Esophagus muscularis mucosa (tissue), 4 donors: Measurements from ENCODE around the gene ENKUR. TPM values are rescaled to one million over a fixed set of nuclear protein-coding genes. Genes with fewer than 3 reads are reported as not detected.
A peak's percentile ranks its signal among the peaks of the same experiment; 100 is the strongest.
"Not testable (repeated sequence)": the region's sequence is repeated elsewhere in the genome, so short reads cannot be mapped to it uniquely, and the experiment has no call there.

Experiments used
- DNase-seq: peaks from one replicate; pipeline ENCODE4 v3.0.0-alpha.2; 2017; ENCODE audit errors: extremely low spot score
- H3K27ac ChIP-seq, 4 donors: fragments of 200-600 bp; sonication (generic); replicated peaks in 1 of 4; 1 replicate in 3 of 4; 2 replicates in 1 of 4; pipeline ENCODE4 v1.5.1; 2016 to 2019; ENCODE audit warnings: mild to moderate bottlenecking in 1 of 4
- H3K27me3 ChIP-seq, 4 donors: fragments of 200-600 bp; sonication (generic); one replicate each; pipeline versions ENCODE4 v1.5.1 to v1.6.0; 2016 to 2019
- H3K36me3 ChIP-seq, 4 donors: fragments of 200-600 bp; sonication (generic); one replicate each; pipeline ENCODE4 v1.5.1; 2016 to 2019
- H3K4me1 ChIP-seq, 4 donors: fragments of 200-600 bp; sonication (generic); one replicate each; pipeline ENCODE4 v1.5.1; 2016 to 2019
- H3K4me3 ChIP-seq, 4 donors: fragments of 200-600 bp; sonication (generic); 1 replicate in 2 of 4; 2 replicates in 2 of 4; pipeline ENCODE4 v1.5.1; 2016 to 2019; ENCODE audit warnings: mild to moderate bottlenecking in 4 of 4, moderate library complexity in 1 of 4
- H3K9me3 ChIP-seq, 4 donors: fragments of 200-600 bp; sonication (generic); 1 replicate in 3 of 4; 2 replicates in 1 of 4; pipeline ENCODE4 v1.5.1; 2016 to 2019
- EP300 ChIP-seq: sonication (generic); formaldehyde crosslinking; IDR thresholded peaks from one replicate; pipeline ENCODE4 v1.6.1; 2017; ENCODE audit warnings: antibody characterized with exemption
- POLR2A ChIP-seq: fragments of 450-650 bp; IDR thresholded peaks from one replicate; pipeline ENCODE4 v1.6.1; 2017; ENCODE audit warnings: antibody characterized with exemption, moderate library complexity, mild to moderate bottlenecking, low read depth
- POLR2AphosphoS5 ChIP-seq, 2 donors: sonication (generic); formaldehyde crosslinking; IDR thresholded peaks; one replicate each; pipeline ENCODE4 v1.6.1; 2017; ENCODE audit warnings: antibody characterized with exemption in 2 of 2
- WGBS: methylation state at CpG from one replicate; pipeline ENCODE4 v1.1.5; 2018; 5-methylcytosine and 5-hydroxymethylcytosine counted together
- intact Hi-C: fragments of 100-400 bp; cut with DNase I; formaldehyde crosslinking; loops from one replicate; pipeline ENCODE4 v1.15.1; 2023
- total RNA-seq, 4 donors: library from RNA; depleted of rRNA; stranded (reverse); fragments of >200 nt; gene quantifications; one replicate each; pipeline versions ENCODE4 v1.1.0 to v1.2.1, GENCODE V29; 2016
- TF ChIP-seq, protein P1 (sequence below), 3 experiments: fragments of 200-600 bp in 2 of 3; fragments of 450-650 bp in 1 of 3; sonication (generic) in 2 of 3; IDR thresholded peaks; one replicate each; pipeline ENCODE4 v1.5.1; 2017 to 2019; ENCODE audit warnings: antibody characterized with exemption in 3 of 3, mild to moderate bottlenecking in 2 of 3, moderate library complexity in 1 of 3

ENKUR gene
- total RNA-seq, 4 donors from 2014 or later: 0.17 TPM; not detected in 3

GRCh38 chr10:24961582-24961981, 54.4 kb downstream of the ENKUR start:
- H3K27ac ChIP-seq: no peak overlapping the region
- H3K27me3 ChIP-seq: no peaks in the 10 kb centered on the region
- intact Hi-C loops: no loop called here
- H3K9me3 ChIP-seq: no peaks in the 10 kb centered on the region
- H3K36me3 ChIP-seq: no peaks in the 10 kb centered on the region
- DNase-seq: no peak
- H3K4me1 ChIP-seq: peaks cover 0 to 24% (median 22%) of the 10 kb centered on the region in 4 donors
- WGBS: 94% methylated on average over 4 of the region's 4 CpGs
- TF ChIP-seq, protein P1, sequence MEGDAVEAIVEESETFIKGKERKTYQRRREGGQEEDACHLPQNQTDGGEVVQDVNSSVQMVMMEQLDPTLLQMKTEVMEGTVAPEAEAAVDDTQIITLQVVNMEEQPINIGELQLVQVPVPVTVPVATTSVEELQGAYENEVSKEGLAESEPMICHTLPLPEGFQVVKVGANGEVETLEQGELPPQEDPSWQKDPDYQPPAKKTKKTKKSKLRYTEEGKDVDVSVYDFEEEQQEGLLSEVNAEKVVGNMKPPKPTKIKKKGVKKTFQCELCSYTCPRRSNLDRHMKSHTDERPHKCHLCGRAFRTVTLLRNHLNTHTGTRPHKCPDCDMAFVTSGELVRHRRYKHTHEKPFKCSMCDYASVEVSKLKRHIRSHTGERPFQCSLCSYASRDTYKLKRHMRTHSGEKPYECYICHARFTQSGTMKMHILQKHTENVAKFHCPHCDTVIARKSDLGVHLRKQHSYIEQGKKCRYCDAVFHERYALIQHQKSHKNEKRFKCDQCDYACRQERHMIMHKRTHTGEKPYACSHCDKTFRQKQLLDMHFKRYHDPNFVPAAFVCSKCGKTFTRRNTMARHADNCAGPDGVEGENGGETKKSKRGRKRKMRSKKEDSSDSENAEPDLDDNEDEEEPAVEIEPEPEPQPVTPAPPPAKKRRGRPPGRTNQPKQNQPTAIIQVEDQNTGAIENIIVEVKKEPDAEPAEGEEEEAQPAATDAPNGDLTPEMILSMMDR (IDR thresholded peaks at IDR 0.05): no peak
- TF ChIP-seq EP300 (no peak), POLR2A (no peak), POLR2AphosphoS5 (IDR thresholded peaks at IDR 0.05) (no peak)
- H3K4me3 ChIP-seq: no peak overlapping the region

DNA sequence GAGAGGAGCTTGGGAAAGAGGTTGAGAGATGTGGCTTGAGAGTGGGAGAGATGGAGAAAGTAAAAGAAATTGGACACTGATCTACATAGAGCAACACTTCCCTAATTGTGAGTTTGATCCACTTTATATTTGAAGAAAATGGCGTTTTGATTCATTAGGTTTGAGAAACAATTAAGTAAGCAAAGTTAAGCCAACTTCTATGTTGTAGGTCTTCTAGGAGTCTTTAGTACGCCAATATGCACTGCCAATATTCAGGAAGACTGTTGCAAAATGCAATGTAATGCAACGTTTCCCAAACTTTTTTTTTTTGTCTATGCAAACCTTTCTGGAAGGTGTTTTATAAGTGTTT, 56.6 kb downstream of the ENKUR start:
- 60% methylated on average over 3 of the region's 3 CpGs for WGBS
- Histone ChIP-seq H3K27ac (peak overlapping the region; percentile 43 to 71 (median 62)), H3K4me1 (peaks cover 0 to 24% (median 22%) of the 10 kb centered on the region in 4 donors), H3K36me3 (no peaks in the 10 kb centered on the region), H3K9me3 (no peaks in the 10 kb centered on the region), H3K4me3 (no peak overlapping the region), H3K27me3 (no peaks in the 10 kb centered on the region)
- no peak for DNase-seq
- intact Hi-C loops: no loop called here
- TF ChIP-seq, protein P1 (IDR thresholded peaks at IDR 0.05): no peak
- TF ChIP-seq POLR2AphosphoS5 (IDR thresholded peaks at IDR 0.05) (no peak), POLR2A (no peak), EP300 (no peak)

DNA sequence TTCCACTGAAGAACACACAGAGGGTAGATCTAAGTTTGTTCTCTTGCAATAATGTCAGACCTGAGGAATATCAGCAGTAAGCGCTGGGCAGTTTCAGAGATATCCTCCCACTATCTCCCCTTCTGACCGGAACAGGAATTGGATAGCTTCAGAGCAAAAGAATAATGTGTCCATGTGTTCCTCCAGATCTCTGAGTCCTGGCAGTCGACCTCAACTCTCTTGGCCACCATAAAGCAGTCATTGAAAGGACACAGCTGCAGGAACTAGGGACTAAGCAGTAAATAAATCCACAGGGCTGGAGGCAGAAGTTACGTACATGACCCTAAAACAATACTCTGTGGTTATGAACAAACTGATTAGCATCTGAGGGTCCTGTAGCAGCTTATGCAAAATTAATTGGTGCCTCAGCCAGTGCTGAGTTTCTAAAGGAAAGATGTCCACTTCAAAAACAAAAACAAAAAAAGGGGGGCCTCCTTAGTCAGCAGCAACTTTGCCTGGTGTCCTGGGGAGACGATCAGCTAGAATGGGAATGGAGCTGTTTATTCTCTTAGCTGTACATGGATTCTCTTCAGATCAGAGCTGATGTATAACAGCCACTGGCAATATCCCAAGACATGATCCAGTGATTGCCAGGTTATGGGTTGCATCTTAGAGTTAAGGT, 57.1 kb downstream of the ENKUR start:
- 44% methylated on average over 5 of the region's 5 CpGs for WGBS
- H3K27me3 ChIP-seq: no peaks in the 10 kb centered on the region
- no peaks in the 10 kb centered on the region for H3K9me3 ChIP-seq
- peaks cover 0 to 28% (median 22%) of the 10 kb centered on the region in 4 donors for H3K4me1 ChIP-seq
- no peak overlapping the region for H3K4me3 ChIP-seq
- H3K27ac ChIP-seq: peak overlapping the region; percentile 43 to 71 (median 62)
- intact Hi-C loops: no loop called here
- TF ChIP-seq POLR2AphosphoS5 (IDR thresholded peaks at IDR 0.05) (peak in 1 of 2 donors; percentile 43), POLR2A (no peak)
- TF ChIP-seq, protein P1 (IDR thresholded peaks at IDR 0.05): peak in 1 of 3 experiments; percentile 14
- no peaks in the 10 kb centered on the region for H3K36me3 ChIP-seq
- peak; percentile 92 for DNase-seq

DNA sequence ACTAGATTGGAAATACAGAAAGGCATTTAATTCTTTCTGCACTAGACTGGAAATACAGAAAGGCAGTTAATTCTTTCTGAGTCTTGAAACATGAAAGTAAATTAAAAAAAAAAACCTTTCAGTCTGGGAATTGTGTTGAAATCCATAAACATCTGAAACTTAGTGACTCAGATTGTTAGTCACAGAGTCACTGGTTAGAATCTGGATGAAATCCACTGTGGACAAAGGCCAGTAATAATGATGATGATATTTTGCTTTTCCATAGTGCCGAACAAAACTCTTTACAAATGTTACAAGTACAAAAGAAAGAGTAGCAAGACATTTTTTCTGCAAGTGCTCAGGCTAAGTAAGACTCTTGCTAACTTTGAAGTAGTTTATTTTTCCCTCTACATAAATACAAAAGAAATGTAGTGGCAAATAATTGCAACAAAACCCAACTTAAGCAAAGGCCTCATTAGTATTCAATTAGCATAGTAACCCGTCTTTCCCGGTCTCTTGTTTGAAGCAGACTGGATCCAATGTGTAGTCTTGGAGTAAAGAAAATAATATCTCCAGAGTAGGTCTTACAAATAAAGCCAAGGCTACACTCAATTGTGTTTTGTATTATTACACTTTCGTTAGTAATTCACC, 57.8 kb downstream of the ENKUR start:
- WGBS: 48% methylated on average over 4 of the region's 4 CpGs

GRCh38 chr10:24957624-24958051, 58.3 kb downstream of the ENKUR start:
- Histone ChIP-seq H3K4me1 (peaks cover 0 to 40% (median 29%) of the 10 kb centered on the region in 4 donors), H3K27ac (peak overlapping the region; percentile 41 to 71 (median 56))
- intact Hi-C loops, H3K9me3 ChIP-seq, H3K36me3 ChIP-seq, H3K4me3 ChIP-seq, H3K27me3 ChIP-seq: not testable (repeated sequence)
- DNase-seq: peak; percentile 3
- WGBS: 70% methylated on average over 6 of the region's 6 CpGs

More for the DNA sequence above, 57.8 kb downstream of the ENKUR start:
- H3K4me3 ChIP-seq: no peak overlapping the region
- no peaks in the 10 kb centered on the region for H3K27me3 ChIP-seq
- DNase-seq: peak; percentile 5
- no peaks in the 10 kb centered on the region for H3K36me3 ChIP-seq
- intact Hi-C loops: no loop called here
- TF ChIP-seq POLR2A (no peak), EP300 (no peak), POLR2AphosphoS5 (IDR thresholded peaks at IDR 0.05) (peak in 1 of 2 donors; percentile 64)
- TF ChIP-seq, protein P1 (IDR thresholded peaks at IDR 0.05): no peak
- peaks cover 0 to 34% (median 24%) of the 10 kb centered on the region in 4 donors for H3K4me1 ChIP-seq
- peak overlapping the region; percentile 43 to 71 (median 62) for H3K27ac ChIP-seq
- H3K9me3 ChIP-seq: no peaks in the 10 kb centered on the region
